ENCODE results near the gene TECPR1. TPM values are rescaled to one million over a fixed set of nuclear protein-coding genes. Genes with fewer than 3 reads are reported as not detected.

Gene TECPR1
- total RNA-seq, 1 donor from 2014 or later: 23.9 TPM

DNA sequence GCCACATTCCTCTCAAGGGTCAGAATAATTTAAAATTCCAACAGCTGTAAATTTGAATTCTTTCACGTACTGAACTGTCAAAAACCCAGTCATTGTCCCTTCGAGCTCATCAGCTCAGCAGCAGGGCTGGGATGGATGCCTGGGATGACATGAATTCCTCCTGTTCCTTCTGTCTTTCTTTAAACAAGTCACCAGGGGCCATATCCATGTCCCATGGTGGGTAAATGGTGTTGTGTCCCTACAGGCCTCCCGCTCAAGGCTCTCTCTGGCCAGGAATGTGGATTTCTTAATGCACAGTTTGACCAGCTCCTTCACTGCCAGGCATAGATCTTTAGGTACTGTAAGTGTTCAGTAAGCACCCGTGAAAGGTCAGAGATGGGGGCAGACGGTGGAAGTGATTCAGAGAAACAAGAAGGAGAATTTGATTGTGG, 13.8 kb upstream of the TECPR1 start:
- no peaks in the 10 kb centered on the region for H3K27me3 Mint-ChIP-seq (ENCODE audit: low read depth, unreplicated experiment)
- peaks cover 1% of the 10 kb centered on the region for H3K9me3 Mint-ChIP-seq (ENCODE audit: unreplicated experiment)
- no peak overlapping the region for H3K4me3 Mint-ChIP-seq (ENCODE audit: unreplicated experiment)
- H3K27me3 ChIP-seq (ENCODE audit: insufficient read depth, low read length): no peaks in the 10 kb centered on the region
- peak; percentile 52 for DNase-seq (ENCODE audit: low read depth)
- peaks cover 6% of the 10 kb centered on the region for H3K4me1 ChIP-seq (ENCODE audit: insufficient read depth, low read length)
- H3K27ac ChIP-seq (ENCODE audit: low read depth, low read length): peak overlapping the region; percentile 48
- peak overlapping the region; percentile 56 for H3K4me2 ChIP-seq (ENCODE audit: low read length)
- no peaks in the 10 kb centered on the region for H3K79me2 ChIP-seq (ENCODE audit: insufficient read depth, low read length)
- TF ChIP-seq EZH2 (IDR thresholded peaks at IDR 0.05; ENCODE audit: insufficient read depth, low read length): no peak
- TF ChIP-seq, protein P1, sequence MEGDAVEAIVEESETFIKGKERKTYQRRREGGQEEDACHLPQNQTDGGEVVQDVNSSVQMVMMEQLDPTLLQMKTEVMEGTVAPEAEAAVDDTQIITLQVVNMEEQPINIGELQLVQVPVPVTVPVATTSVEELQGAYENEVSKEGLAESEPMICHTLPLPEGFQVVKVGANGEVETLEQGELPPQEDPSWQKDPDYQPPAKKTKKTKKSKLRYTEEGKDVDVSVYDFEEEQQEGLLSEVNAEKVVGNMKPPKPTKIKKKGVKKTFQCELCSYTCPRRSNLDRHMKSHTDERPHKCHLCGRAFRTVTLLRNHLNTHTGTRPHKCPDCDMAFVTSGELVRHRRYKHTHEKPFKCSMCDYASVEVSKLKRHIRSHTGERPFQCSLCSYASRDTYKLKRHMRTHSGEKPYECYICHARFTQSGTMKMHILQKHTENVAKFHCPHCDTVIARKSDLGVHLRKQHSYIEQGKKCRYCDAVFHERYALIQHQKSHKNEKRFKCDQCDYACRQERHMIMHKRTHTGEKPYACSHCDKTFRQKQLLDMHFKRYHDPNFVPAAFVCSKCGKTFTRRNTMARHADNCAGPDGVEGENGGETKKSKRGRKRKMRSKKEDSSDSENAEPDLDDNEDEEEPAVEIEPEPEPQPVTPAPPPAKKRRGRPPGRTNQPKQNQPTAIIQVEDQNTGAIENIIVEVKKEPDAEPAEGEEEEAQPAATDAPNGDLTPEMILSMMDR (IDR thresholded peaks at IDR 0.05; ENCODE audit: insufficient read depth, low read depth, low read length): no peak
- H3K4me3 ChIP-seq (ENCODE audit: insufficient read depth, low read depth, low read length): no peak overlapping the region
- H3K4me1 Mint-ChIP-seq (ENCODE audit: low read depth, unreplicated experiment): peaks cover 6% of the 10 kb centered on the region
- H2AFZ ChIP-seq (ENCODE audit: low read depth, low read length): no peak overlapping the region
- no peaks in the 10 kb centered on the region for H3K36me3 ChIP-seq (ENCODE audit: insufficient read depth, low read length)
- no peak for FAIRE-seq
- no peaks in the 10 kb centered on the region for H4K20me1 ChIP-seq (ENCODE audit: insufficient read depth, low read length)
- H3K27ac Mint-ChIP-seq (ENCODE audit: unreplicated experiment): peak overlapping the region; percentile 92
- peak overlapping the region; percentile 9 for H3K9ac ChIP-seq (ENCODE audit: low read length)
- no peaks in the 10 kb centered on the region for H3K36me3 Mint-ChIP-seq (ENCODE audit: low read depth, unreplicated experiment)
- peaks cover 3% of the 10 kb centered on the region for H3K9me3 ChIP-seq (ENCODE audit: insufficient read depth, low read depth, low read length)

DNA sequence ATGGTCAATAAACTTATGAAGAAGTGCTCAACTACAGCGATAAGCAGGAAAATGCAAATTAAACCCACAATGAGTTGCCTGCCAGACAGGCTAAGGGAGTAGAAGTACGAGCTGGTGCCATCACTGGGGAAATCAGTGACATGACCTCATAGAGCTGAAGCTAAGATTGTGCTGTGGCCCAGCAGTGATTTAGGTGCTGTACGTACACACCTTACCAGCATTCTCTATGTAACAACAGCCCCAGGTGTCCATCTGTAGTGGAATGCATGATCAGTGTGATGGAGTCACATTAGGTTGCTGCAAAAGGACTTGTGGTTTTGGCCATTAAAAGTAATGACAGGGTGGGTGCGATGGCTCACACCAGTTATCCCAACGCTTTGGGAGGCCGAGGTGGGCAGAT, 5.7 kb upstream of the TECPR1 start:
- Histone ChIP-seq H3K4me3 (ENCODE audit: insufficient read depth, low read depth, low read length) (no peak overlapping the region), H2AFZ (ENCODE audit: low read depth, low read length) (no peak overlapping the region), H3K4me1 (ENCODE audit: insufficient read depth, low read length) (no peaks in the 10 kb centered on the region), H3K9ac (ENCODE audit: low read length) (no peak overlapping the region), H4K20me1 (ENCODE audit: insufficient read depth, low read length) (no peaks in the 10 kb centered on the region), H3K27me3 (ENCODE audit: insufficient read depth, low read length) (no peaks in the 10 kb centered on the region), H3K4me2 (ENCODE audit: low read length) (no peak overlapping the region), H3K27ac (ENCODE audit: low read depth, low read length) (no peak overlapping the region), H3K79me2 (ENCODE audit: insufficient read depth, low read length) (peaks cover 14% of the 10 kb centered on the region), H3K36me3 (ENCODE audit: insufficient read depth, low read length) (no peaks in the 10 kb centered on the region), H3K9me3 (ENCODE audit: insufficient read depth, low read depth, low read length) (no peaks in the 10 kb centered on the region)
- H3K4me3 Mint-ChIP-seq (ENCODE audit: unreplicated experiment): no peak overlapping the region
- H3K9me3 Mint-ChIP-seq (ENCODE audit: unreplicated experiment): no peaks in the 10 kb centered on the region
- DNase-seq (ENCODE audit: low read depth): no peak
- FAIRE-seq: no peak
- H3K27ac Mint-ChIP-seq (ENCODE audit: unreplicated experiment): no peak overlapping the region
- TF ChIP-seq EZH2 (IDR thresholded peaks at IDR 0.05; ENCODE audit: insufficient read depth, low read length): no peak
- H3K4me1 Mint-ChIP-seq (ENCODE audit: low read depth, unreplicated experiment): peaks cover 5% of the 10 kb centered on the region
- peaks cover 6% of the 10 kb centered on the region for H3K36me3 Mint-ChIP-seq (ENCODE audit: low read depth, unreplicated experiment)
- H3K27me3 Mint-ChIP-seq (ENCODE audit: low read depth, unreplicated experiment): peaks cover 1% of the 10 kb centered on the region

DNA sequence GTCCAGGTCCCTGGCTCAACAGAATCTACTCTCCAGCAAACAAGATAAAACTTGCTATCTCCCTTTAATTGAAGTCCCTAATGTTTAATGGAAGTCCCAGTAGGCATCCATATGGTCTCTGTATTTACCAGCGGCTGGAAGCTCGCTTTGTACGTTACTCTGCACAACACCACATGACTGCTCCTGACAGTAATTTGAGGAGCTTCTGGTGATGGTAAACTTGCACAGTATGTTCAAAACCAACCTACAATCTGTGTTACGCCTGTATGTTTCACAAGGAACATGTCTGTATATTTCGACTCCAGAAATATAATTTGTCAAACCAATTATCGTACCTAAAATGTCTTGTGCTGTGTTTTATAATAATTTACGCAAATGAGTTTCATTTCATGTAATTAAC, 4.4 kb upstream of the TECPR1 start:
- Histone ChIP-seq H3K9me3 (ENCODE audit: insufficient read depth, low read depth, low read length) (no peaks in the 10 kb centered on the region), H3K36me3 (ENCODE audit: insufficient read depth, low read length) (no peaks in the 10 kb centered on the region), H3K4me3 (ENCODE audit: insufficient read depth, low read depth, low read length) (no peak overlapping the region), H3K79me2 (ENCODE audit: insufficient read depth, low read length) (peaks cover 26% of the 10 kb centered on the region), H3K4me1 (ENCODE audit: insufficient read depth, low read length) (peaks cover 2% of the 10 kb centered on the region), H3K9ac (ENCODE audit: low read length) (no peak overlapping the region), H3K27ac (ENCODE audit: low read depth, low read length) (no peak overlapping the region), H3K27me3 (ENCODE audit: insufficient read depth, low read length) (no peaks in the 10 kb centered on the region), H2AFZ (ENCODE audit: low read depth, low read length) (no peak overlapping the region), H4K20me1 (ENCODE audit: insufficient read depth, low read length) (no peaks in the 10 kb centered on the region), H3K4me2 (ENCODE audit: low read length) (no peak overlapping the region)
- FAIRE-seq (no peak), DNase-seq (ENCODE audit: low read depth) (no peak)
- no peak overlapping the region for H3K27ac Mint-ChIP-seq (ENCODE audit: unreplicated experiment)
- peaks cover 5% of the 10 kb centered on the region for H3K4me1 Mint-ChIP-seq (ENCODE audit: low read depth, unreplicated experiment)
- H3K27me3 Mint-ChIP-seq (ENCODE audit: low read depth, unreplicated experiment): peaks cover 2% of the 10 kb centered on the region
- H3K9me3 Mint-ChIP-seq (ENCODE audit: unreplicated experiment): no peaks in the 10 kb centered on the region
- no peak overlapping the region for H3K4me3 Mint-ChIP-seq (ENCODE audit: unreplicated experiment)
- TF ChIP-seq, protein P1 (IDR thresholded peaks at IDR 0.05; ENCODE audit: insufficient read depth, low read depth, low read length): no peak
- TF ChIP-seq EZH2 (IDR thresholded peaks at IDR 0.05; ENCODE audit: insufficient read depth, low read length): no peak
- H3K36me3 Mint-ChIP-seq (ENCODE audit: low read depth, unreplicated experiment): peaks cover 6% of the 10 kb centered on the region

Measured in astrocyte (in vitro differentiated cells and primary cell).